ENCODE results near the gene ATG13.

DNA sequence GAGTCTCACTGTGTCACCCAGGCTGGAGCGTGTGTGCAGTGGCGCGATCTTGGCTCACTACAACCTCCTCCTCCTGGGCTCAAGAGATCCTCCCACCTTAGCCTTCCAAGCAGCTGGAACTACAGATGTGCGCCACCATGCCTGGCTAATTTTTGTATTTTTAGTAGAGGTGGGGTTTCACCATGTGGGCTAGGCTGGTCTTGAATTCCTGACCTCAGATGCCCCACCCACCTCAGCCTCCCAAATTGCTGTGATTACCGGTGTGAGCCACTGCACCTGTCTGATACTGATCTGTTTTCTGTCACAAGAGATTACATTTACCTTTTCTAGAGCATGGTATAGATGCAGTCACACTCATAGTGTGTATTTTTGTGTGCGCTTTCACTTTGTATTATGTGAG, 11.6 kb downstream of the ATG13 start:
- TF ChIP-seq, protein P1, sequence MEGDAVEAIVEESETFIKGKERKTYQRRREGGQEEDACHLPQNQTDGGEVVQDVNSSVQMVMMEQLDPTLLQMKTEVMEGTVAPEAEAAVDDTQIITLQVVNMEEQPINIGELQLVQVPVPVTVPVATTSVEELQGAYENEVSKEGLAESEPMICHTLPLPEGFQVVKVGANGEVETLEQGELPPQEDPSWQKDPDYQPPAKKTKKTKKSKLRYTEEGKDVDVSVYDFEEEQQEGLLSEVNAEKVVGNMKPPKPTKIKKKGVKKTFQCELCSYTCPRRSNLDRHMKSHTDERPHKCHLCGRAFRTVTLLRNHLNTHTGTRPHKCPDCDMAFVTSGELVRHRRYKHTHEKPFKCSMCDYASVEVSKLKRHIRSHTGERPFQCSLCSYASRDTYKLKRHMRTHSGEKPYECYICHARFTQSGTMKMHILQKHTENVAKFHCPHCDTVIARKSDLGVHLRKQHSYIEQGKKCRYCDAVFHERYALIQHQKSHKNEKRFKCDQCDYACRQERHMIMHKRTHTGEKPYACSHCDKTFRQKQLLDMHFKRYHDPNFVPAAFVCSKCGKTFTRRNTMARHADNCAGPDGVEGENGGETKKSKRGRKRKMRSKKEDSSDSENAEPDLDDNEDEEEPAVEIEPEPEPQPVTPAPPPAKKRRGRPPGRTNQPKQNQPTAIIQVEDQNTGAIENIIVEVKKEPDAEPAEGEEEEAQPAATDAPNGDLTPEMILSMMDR (IDR thresholded peaks at IDR 0.05; ENCODE audit: low read depth, low read length): no peak
- TF ChIP-seq EZH2phosphoT487 (IDR thresholded peaks at IDR 0.05; ENCODE audit: low read depth): no peak

Data from OCI-LY3 (cell line).